ENCODE measurements around the gene EVX2. TPM values are rescaled to one million over a fixed set of nuclear protein-coding genes. Genes with fewer than 3 reads are reported as not detected.

EVX2 gene
- total RNA-seq, 1 experiment from 2014 or later = not detected

- BruUV-seq (replicated peaks) = no TSS peak
- H3K4me1 ChIP-seq (replicated peaks; ENCODE audit: insufficient read depth) = peaks cover 13% of the 10 kb centered on the region; the same call in 1 of the 2 replicates
- no peak overlapping the region for H3K4me3 ChIP-seq
- H3K9me3 ChIP-seq (ENCODE audit: insufficient read depth, low read depth) = no peaks in the 10 kb centered on the region
- H3F3A ChIP-seq (ENCODE audit: insufficient read depth, low read depth) = no peaks in the 10 kb centered on the region
- peaks cover 41% of the 10 kb centered on the region for H3K27me3 ChIP-seq (ENCODE audit: insufficient read depth, low read depth)
- H3K36me3 ChIP-seq (ENCODE audit: low read depth) = no peaks in the 10 kb centered on the region
- no peak overlapping the region for H2AFZ ChIP-seq
- H3K9me2 ChIP-seq (ENCODE audit: insufficient read depth) = no peaks in the 10 kb centered on the region
- H3K27ac ChIP-seq = no peak overlapping the region
- H4K20me1 ChIP-seq (ENCODE audit: insufficient read depth) = no peaks in the 10 kb centered on the region
- POLR2A ChIA-PET (ENCODE audit: unreplicated experiment) = no interaction called here
- intact Hi-C loops (cut with micrococcal nuclease; ENCODE audit: unreplicated experiment) = no loop called here
- H3K4me2 ChIP-seq = no peak overlapping the region
- no peak for DNase-seq
- CTCF ChIA-PET = no interaction called here
- no peaks in the 10 kb centered on the region for H3K79me2 ChIP-seq (ENCODE audit: low read depth)
- no peak for TF ChIP-seq CTCF (conservative IDR thresholded peaks at IDR 0.05)
- no peak for TF ChIP-seq EZH2 (IDR thresholded peaks at IDR 0.05; ENCODE audit: low read depth)
Measured at GRCh38 chr2:176100547-176101140, 16.9 kb upstream of the EVX2 start.

GRCh38 chr2:176099728-176100546, 16.2 kb upstream of the EVX2 start, which contains the start of gene HOXD12:
Gene HOXD12, plus strand, starts transcription at chr2:176099795. Its CDS starts 7 bp downstream, at chr2:176099802.
- H3K9me2 ChIP-seq (ENCODE audit: insufficient read depth) = no peaks in the 10 kb centered on the region
- POLR2A ChIA-PET (ENCODE audit: unreplicated experiment) = no interaction called here

More at GRCh38 chr2:176099728-176100546, 16.2 kb upstream of the EVX2 start, which contains the start of gene HOXD12:
- Histone ChIP-seq H3K79me2 (ENCODE audit: low read depth) (no peaks in the 10 kb centered on the region), H3K27ac (no peak within 1 kb of the TSS), H3K4me1 (replicated peaks; ENCODE audit: insufficient read depth) (peaks cover 13% of the 10 kb centered on the region; the same call in 1 of the 2 replicates), H3K27me3 (ENCODE audit: insufficient read depth, low read depth) (peaks cover 49% of the 10 kb centered on the region), H3K36me3 (ENCODE audit: low read depth) (no peaks in the 10 kb centered on the region), H3K4me2 (no peak within 1 kb of the TSS), H2AFZ (no peak within 1 kb of the TSS), H3K9me3 (ENCODE audit: insufficient read depth, low read depth) (no peaks in the 10 kb centered on the region), H3K4me3 (no peak within 1 kb of the TSS), H4K20me1 (ENCODE audit: insufficient read depth) (no peaks in the 10 kb centered on the region), H3F3A (ENCODE audit: insufficient read depth, low read depth) (no peaks in the 10 kb centered on the region)
- no peak for DNase-seq
- intact Hi-C loops (cut with micrococcal nuclease; ENCODE audit: unreplicated experiment) = loop anchor here (5.0 to 10.0 kb wide), 2 partner anchors 1068 to 1635 kb away; no protein-coding TSS in a partner anchor
- BruUV-seq (replicated peaks) = no TSS peak
- TF ChIP-seq EZH2 (IDR thresholded peaks at IDR 0.05; ENCODE audit: low read depth) (no peak), CTCF (conservative IDR thresholded peaks at IDR 0.05) (no peak)
- CTCF ChIA-PET = no interaction called here
